CD4-positive, alpha-beta T cell treated with Interleukin-6 at 100 ng/mL for 8 hours (primary cell): ENCODE data around the gene ZNF860.
"Not testable (repeated sequence)": the region's sequence is repeated elsewhere in the genome, so short reads cannot be mapped to it uniquely, and the experiment has no call there.

Experiments
- DNase-seq: peaks from one replicate; pipeline ENCODE4 v3.0.0-alpha.2; 2020; ENCODE audit warnings: mixed read lengths, low spot score

The ZNF860 gene

DNA sequence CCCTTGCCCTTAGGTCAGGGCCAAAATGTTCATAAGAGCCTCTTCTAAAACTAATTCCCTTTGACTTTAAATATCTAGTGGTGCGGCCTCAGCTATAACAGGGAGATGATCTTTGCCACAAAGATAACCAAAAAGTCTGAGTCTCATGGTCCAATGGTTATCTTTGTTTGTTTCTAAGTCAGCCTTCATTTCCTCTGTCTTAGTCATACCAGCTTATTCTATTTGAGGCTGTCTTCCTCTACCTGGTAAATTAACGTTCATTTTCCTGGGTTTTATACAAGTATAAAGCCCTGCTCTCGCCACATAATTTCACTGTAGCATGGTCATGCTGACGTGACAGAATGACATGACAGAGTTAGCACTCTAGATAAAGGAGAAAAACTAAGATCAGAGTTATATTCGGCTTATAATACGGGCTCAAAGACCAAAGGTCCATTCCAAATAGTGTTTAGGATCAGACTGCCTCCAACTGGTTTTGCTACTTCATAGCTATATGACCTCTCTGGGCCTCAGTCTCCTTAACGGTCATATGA, 18.4 kb downstream of the ZNF860 start:
- no peak for DNase-seq

DNA sequence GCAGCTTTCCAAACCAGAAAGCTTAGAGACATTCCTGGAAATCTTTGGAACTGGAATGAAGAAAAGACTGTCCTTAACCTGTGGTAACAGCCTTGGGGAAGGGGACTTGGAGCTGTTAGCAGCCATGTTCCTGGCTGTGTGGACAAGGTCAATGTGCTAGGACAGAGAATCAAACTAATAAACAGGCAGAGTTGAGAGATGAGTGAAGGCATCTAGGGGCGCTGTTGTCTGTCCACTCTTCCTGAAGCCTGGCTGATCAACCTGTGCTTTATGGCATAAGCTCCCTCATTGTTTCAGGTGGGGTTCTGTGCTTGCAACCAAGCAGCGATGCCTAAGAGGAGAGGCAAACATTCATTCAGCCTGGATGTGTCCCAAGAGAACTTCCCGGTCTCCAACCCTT, 19.3 kb downstream of the ZNF860 start:
- no peak for DNase-seq

- no peak for DNase-seq
Observed at GRCh38 chr3:32002561-32003368, 21.2 kb downstream of the ZNF860 start.

DNA sequence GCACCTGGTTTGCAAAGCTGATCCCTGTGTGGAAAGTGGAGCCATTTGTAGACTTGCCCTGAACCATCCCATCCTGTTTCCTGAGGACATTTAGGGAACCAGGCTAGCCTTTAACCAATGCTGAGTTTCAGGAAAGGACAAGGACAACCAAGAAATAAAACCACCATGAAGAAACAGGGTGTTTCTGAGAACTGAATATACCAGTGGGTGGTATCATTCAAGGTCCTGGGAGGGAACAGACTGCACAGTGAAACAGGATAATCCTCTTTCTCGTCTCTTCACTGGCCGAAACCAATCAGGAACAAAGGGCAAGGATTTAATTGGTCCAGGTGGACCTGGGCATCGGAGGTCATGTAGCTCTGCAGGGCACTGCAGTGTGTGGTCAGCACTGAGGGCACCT, 21.8 kb downstream of the ZNF860 start:
- DNase-seq, result no peak

- DNase-seq, result no peak
Observed at GRCh38 chr3:32004113-32004765, 22.7 kb downstream of the ZNF860 start.

GRCh38 chr3:32009101-32009500, 27.6 kb downstream of the ZNF860 start:
- no peak for DNase-seq

DNA sequence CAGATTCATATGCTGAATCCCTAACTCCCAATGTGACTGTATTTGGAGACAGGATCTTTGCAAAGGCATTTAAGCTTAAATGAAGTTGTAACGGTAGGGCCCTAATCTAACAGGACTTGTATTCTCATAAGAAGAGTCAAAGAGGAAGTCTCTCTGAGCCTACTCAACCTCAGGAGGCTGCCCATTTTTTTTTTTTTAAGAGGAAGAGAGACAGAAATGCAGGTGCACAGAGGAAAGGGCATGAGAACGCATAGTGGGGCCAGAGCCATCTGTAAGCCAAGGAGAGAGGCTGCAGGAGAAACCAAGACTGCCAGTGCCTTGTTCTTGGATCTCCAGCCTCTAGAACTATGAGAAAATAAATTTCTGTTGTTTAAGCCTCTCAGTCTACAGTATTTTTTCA, 28.4 kb downstream of the ZNF860 start:
- no peak for DNase-seq

DNA sequence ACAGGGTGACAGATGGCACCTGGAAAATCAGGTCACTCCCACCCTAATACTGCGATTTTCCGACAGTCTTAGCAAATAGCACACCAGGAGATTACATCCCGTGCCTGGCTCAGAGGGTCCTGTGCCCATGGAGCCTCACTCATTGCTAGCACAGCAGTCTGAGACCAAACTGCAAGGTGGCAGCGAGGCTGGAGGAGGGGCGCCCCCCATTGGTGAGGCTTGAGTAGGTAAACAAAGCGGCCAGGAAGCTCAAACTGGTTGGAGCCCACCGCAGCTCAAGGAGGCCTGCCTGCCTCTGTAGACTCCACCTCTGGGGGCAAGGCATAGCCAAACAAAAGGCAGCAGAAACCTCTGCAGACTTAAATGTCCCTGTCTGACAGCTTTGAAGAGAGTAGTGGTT, 29.1 kb downstream of the ZNF860 start:
- DNase-seq, result not testable (repeated sequence)

DNA sequence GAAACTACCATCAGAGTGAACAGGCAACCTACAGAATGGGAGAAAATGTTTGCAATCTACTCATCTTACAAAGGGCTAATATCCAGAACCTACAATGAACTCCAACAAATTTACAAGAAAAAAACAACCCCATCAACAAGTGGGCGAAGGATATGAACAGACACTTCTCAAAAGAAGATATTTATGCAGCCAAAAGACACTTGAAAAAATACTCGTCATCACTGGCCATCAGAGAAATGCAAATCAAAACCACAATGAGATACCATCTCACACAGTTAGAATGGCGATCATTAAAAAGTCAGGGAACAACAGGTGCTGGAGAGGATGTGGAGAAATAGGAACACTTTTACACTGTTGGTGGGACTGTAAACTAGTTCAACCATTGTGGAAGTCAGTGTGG, 34.1 kb downstream of the ZNF860 start:
- not testable (repeated sequence) for DNase-seq

DNA sequence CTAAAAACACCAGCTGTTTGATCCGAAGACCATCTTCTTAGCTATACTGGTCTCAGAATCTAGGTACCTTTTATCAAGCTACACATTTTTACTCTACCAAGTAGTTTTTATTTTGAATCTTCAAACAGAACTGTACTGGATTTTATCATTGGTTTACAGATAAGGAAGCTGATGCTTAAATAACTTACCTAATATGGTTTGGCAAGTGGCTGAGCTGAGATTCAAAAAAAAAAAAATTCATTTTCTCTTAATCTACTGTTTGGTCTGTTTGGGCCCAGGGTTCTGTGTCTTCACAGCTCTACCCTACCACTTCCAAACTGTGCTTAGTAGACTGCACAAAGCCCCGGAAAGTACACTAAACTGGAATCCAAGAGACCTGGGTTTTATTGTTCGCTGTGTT, 35.7 kb downstream of the ZNF860 start:
- no peak for DNase-seq

DNA sequence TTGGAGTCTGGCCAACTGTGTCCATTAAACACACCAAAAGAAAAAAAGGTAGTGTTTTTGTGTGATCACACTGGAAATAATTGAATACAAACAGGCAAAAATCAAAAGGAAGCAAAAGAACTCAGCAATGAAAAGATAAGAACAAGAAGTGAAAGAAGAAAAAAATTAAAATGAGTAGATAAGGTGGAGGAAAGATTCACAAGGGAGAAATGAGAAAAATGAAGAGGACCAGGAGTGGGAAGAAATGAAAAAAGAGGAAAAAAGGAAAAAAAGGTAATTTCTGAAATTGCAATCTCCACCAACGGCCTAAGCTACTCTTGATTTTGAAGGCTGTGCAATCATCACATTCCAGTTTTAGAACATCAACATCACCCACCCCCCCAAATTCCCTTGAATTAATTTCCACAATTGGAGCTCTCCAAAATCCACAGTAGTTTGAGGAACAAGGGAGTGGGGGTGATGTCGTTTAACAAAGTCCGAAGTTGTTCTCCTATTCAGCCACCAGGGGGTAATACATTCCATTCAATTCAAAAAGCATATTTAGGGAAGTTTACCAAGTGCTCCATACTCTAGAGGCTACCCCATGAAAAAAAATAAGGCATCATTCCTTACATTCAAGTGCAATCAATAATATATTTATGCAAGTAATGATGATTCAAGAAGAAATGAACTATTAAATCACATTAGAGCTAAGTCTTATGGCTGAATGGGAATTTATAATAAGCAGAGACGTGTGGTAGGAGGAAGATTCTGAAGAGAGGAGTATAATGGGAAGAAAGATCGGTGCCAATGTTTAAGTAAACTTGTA, 37.4 kb downstream of the ZNF860 start:
- peak; percentile 22 for DNase-seq

DNA sequence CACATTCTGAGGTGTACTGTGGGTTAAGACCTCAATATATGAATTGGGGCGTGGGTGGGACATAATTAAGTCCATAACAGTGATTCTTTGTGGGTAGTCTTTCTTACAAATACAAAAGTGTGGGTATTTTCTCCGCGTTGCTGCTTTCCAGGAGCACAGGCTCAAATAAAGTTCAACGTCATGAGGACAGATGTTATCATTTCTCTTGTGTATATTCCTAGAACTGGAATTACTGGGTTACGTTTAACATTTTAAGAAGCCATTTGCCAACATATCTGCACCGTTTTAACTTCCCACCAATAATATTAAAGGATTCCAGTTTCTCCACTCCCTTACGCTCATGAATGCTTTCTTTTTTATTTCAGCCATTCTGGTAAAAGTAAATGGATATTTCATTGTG, 39.6 kb downstream of the ZNF860 start:
- DNase-seq, result no peak

GRCh38 chr3:32021748-32022147, 40.2 kb downstream of the ZNF860 start:
- DNase-seq, result no peak

DNA sequence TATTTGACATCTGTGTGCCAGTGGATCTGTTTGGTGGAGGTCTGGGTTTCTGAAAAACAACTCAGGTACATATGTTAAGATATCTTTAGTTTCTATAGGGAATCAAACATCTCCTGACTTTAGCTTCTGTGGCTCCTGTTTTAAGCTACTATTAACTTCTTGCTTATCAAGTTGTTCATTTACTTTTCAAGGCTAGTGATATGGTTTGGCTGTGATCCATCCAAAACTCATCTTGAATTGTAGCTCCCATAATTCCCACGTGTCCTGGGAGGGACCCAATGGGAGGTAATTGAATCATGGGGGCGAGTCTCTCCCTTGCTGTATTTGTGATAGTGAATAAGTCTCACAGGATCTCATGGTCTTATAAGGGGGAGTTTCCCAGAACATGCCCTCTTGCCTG, 41.4 kb downstream of the ZNF860 start:
- no peak for DNase-seq

DNA sequence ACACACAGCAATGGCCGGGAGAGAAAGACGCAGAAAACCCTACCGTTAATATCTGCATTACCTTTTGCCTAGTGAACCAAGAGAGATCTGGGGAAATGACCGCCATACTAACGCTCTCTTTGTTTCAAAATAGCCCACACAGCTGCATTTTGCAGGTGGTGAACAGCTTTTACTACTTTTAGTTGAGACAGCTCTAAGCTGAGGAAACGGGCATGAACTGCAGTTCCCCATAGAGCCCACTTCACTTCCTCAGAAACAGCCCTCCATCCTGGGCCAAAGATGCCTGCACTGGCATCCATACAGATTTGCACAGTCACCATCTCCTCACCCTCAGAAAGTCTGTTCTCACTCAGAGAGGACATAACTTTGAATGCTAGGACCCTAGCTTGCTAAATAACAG, 45.0 kb downstream of the ZNF860 start:
- DNase-seq, result no peak

DNA sequence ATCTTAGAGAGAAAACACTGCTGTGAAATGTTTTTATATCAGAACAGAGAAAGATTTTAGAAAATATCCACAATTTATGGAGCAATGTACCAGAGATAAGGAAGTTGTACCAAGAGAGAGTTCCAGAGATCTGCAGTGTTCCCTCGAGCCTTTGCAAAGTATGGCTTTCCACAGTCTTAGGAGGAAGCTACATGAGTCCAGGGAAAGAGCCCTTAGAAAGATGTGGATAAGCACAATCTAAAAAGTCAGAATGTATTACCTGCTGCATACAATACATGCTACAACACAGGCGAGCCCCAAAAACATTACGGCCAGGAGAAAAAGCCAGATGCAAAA, 56.4 kb downstream of the ZNF860 start:
- no peak for DNase-seq

DNA sequence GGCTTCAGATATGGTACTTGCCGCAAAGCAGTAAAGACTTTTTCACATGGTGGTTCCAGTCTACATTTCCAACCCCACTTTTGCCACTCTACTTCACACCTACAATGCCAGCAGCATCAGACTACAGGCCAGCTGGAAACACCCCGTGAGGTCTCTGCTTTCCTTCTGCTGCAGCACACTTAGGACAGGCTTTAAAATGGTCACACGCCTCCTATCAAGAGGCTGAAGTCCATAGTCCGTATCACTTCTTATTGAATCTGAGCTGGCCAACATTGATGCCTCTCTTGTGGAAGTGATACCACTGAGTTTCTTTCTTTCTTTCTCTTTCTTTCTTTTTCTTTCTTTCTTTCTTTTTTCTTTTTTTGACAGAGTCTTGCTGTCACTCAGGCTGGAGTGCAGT, 59.8 kb downstream of the ZNF860 start:
- no peak for DNase-seq
